NCI-H1694 (cell line): ENCODE data around the gene HMGN1.
A peak's percentile ranks its signal among the peaks of the same experiment; 100 is the strongest.

ENCODE experiments used
- DNase-seq: peaks from one replicate; lab custom pipeline; 2025; lab: John Stamatoyannopoulos, UW

The HMGN1 gene

DNA sequence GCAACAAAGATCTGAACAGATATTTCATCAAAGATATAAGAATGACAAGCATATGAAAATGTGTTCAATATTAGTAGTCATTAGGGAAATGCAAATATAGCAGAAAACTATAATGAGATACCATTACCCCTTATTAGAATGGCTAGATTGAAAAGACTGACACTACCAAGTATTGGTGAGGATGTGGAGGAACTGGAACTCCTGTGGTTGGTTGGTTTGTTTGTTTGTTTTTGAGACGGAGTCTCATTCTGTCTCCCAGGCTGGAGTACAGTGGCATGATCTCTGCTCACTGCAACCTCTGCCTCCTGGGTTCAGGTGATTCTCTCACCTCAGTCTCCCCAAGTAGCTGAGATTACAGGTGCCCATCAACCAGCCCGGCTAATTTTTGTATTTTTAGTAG lies 18.9 kb upstream of the HMGN1 start:
- no peak for DNase-seq

DNA sequence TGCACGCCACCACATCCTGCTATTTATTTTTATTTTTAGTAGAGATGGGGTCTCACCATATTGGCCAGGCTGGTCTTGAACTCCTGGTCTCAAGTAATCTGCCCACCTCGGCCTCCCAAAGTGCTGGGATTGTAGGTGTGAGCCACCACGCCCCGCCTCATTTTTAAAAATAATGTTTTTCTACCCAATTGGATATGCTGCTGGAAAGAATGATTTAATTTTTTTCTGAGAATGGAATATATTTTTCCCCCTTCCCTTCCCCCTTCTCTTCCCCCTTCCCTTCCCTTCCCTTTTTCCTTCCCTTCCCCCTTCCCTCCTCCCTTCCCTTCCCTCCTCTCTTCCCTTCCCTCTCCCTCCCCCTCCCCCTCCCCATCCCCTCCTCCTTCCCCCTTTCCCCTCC lies 17.7 kb upstream of the HMGN1 start:
- no peak for DNase-seq

DNA sequence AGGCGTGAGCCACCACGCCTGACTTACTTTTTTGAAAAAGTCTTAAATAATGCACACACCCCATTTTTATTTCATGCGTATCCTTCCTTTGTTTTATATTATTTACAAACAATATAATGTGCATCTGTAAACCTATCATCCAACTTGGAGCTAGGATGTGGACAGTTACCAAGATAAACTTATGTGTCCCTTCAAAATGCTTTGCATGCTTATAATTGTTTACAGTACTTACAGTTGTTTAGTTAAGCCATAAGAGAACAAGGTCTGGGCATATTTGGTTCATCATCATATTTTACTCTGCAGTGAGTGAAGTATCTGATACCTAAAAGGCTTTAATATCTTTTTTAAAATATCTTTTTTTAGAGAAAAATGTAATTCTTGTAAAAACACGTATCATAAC lies 16.1 kb upstream of the HMGN1 start:
- no peak for DNase-seq

DNA sequence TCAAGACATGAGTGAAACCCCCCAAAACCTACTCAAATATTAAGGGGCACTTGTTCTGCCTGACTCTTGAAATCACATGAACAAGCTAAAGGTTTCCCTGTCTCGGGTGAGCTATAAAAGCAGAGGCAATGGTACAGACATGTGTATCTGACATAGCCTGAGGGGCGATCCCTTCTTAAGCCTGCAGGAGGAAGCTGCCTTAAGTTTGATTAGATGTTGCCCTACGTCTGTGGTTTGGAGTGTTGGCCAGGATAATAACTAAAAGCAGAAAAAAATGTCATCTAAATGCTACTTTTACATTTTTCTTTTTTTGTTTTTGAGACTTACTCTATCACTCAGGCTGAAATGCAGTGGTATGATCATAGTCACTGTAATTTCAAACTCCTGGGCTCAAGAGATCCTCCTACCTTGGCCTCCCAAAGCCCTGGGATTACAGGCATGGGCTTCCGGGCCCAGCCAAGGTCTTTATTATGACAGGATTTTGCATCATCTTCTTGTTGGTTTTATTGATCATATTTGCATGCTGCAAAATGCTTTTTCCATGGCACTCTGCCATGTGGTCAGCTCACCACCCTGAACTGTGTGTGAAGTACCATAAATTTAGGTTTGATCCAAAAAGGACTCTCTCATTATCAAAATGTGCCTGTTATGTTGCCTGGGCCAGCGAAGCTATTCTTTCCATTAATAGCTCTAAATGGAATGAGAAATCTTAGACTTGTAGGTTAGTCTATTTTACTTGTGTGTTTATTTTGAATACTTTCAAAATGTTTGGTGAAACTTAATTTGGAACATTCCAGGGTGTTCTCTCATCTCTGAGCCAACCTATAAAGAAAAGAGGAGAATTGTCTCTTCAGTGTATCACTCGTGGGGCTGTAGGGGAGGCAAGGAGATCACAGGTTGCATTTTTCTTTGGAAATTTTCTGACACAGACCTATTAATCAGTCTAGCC lies 15.0 kb upstream of the HMGN1 start:
- DNase-seq = no peak

DNA sequence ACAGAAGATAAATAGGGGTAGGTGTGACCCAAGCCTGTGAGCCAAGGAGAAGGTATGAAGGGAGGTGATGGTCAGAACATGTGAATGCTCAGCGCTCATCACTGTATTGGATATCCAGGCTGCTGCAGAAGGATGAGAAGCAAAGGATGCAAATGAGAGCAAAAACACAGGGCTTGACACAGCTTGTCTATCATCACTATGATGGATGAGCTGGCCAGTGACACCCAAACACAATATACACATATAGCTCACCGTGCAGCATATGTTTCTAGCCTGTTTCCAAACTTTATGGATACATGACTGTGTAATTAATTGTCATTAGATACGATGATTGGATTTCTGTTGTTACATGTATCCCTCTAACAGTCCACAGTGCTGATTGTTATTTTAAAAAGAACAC lies 13.8 kb upstream of the HMGN1 start:
- DNase-seq = no peak

DNA sequence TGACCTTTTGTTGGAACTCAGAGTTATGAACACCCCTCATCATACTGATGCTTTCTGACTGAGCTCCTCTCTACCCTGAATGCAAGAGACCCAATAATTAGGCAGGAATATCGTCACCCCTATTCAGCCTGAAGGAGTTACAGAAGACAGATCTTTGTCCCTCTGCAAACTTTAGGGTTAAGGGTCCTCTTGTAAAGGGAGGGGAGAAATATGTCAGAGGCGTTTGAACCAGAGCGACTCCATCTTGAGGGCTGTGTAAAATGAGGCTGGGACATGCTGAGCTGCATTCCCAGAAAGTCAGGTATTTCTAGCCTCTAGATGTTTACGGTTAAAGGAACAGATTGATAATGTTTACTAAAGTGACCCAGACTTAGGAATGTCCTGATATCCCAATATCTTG lies 10.5 kb upstream of the HMGN1 start:
- DNase-seq = no peak

DNA sequence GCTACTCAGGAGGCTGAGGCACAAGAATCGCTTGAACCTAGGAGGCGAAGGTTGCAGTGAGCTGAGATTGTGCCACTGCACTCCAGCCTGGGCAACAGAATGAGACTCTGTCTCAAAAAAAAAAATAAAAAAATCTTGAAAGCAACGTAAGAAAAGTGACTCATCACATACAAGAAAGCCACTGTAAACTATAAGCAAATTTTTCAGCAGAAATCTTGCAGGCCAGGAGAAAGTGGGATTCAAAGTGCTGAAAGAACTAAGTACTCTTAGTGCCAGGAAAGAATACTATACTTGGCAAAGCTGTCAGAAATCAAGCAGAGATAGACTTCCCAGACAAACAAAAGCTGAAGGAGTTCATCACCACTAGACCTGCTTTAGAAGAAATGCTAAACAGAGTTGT lies 4.4 kb upstream of the HMGN1 start:
- DNase-seq = no peak

DNA sequence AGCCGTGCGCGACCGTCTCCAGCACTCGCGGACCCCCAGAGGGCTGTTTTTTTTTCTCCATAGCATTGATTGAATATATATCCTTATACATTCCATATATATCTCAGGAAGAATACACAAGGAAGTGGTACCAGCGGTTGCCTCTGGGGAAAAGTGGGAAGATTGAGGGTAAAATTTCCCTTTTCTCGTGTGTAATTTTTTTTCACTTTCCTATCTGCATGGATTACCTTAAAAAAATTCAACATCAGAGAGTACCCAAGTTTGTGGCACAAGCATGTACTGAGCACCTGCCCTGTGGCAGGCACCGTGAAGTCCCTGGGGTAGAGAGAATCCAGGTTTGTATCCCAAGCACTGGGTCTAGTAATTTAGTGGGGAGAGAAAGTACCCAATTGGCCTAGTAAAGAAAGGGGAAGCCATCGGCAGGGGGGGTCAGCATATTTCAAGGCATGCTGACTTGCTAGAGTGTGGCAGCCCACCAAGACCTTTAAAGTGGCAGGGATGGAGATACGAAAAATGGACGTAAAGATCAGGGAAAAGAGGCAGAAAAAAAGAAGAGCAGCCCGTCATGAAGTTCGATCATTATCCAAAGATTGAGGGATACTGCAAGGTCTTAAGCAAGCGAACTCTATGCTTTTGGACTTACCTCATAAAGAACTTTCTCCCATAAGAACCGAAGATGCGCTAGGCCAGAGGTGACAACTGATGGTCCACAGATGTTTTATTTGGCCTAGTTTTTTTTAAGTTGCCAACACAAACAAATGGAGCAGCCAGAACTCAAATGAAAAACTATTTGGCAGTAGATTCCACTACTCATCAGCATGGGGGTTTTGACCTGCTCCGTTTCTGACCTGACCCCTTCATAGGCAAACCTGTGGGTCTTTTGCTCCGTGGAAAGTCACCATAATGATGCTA lies 1.5 kb upstream of the HMGN1 start:
- no peak for DNase-seq

DNA sequence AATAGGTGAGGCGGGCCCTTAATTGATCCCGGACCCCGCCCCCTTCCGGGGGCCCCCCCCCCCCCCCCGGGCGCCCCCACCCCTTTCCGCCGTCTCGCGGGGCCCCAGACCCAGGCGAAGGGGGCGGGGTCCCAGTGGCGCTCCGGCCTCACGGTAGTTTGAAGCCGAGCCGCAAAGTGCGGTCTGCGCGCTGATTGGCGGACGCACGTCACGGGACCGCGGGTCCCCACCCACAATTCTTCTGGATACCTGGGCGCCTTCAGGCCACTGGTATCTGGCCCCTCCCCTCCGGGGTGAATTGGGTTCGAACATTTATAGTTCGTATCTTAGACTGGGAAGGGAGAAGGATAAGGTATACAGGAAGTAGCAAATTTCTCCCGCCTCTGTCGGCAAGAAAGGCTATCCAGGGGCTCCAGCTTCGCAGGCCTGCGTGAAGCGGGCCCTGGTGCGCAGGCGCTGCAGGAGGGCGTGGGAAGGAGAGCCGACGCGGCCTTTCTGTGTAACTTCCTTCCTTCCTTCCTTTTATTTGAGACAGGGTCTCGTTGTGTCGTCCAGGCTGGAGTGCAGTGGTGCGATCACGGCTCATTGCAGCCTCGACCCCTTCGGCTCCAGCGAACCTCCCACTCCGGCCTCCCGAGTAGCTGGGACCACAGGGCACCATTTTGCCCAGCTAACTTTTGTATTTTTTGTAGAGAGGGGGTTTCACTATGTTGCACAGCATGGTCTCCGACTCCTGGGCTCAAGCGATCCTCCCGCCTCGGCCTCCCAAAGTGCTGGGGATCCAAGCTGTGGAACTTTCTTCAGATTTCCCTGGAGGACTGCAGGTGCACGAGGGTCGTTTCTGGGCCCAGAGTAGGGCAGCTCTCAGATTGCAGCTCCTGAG lies 564 bp upstream of the HMGN1 start:
- peak; percentile 95 for DNase-seq

DNA sequence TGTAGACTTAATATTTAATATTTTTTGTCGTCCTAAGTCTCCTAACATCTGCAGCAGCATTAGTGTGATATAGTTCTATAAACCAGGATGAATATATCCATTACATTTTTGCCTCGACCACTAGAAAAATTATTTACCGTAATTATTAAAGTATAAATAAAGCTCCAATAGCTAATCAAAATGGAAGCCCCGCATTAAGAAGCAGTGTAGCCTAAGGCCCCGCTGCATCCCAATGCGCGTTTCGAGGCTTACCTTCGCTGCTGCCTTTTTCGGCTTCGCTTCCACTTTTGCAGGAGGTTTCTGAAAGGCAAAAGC lies 891 bp downstream of the HMGN1 start:
- DNase-seq = no peak

DNA sequence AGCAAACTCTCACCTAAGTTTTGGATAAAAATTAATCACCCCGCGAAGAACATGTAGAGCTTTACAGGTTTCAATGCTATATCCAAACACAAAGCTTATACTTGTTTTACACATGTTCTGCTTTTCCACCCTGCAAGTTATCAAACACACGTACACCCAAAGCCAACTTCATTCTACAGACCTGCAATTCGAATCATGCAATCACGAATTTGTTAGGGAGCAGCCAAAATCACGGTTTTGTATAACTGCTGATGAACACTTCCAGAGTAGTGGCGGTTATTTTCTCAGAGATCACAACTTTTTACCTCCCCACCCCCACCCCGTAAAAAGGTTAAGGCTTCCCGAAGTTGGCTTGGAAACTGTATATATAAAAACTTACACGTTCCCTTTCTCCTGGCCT lies 1.4 kb downstream of the HMGN1 start:
- no peak for DNase-seq

DNA sequence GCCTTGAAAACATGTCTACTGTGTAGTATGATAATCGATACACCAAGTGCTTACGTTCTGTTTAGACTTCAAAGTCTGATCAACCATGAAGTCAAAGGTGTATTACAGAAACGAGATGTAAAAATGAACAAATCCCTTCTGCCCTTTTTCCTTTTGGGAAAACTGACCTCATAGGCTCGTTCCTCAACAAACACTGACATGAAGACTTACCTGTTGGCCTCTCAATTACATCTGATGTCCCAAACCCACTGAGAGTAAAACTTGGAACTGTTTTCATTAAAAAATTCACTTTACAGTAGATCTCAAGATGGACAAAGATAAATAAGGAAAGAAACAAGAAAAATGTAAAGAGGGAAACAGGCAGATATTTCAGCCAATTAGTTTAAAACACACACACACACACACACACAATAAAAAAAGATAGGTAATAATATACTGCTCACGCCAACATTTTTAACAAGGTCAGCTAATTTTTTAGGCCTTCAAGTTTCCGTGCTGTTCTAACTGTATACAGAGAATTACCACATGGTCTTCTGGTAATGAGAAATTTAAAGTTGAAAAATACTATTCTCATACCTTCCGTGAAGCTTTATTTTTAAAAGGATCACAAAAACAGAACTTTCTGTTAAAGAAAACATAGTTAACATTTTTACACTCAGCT lies 2.1 kb downstream of the HMGN1 start:
- no peak for DNase-seq

DNA sequence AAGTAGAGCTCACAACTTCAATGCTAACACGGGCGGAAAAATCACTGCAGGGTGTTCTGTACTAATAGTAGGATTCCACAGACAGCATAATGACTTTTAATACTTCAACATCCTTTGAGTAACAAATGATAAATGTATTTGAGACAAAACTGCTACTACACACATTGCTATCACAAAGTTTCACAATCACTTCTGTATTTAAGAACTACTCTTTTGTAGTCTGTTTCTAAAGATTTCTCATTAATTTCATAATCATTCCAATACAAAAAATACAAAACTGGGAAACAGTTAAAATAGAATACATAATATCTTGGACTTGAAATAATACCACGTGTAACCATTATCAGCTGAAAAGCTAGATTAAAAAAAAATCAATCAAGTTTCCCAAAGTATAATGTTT lies 2.7 kb downstream of the HMGN1 start:
- no peak for DNase-seq

DNA sequence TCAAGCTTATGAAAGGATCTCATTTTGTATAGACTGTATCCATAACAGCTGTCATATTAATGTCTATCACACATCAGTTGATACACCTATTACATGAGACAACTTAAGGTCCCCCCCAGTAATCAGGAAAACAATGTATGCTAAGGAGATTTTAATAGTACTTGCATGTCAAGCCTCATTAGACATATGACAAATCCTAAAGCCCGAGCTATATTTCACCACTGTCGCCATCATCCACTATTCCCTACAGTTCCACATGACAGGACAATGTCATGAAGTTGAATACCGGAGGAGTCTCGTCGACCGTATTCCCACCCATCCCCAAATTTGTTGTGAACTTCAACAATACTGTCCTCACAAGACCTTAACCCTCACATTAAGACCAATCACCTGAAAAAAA lies 3.4 kb downstream of the HMGN1 start:
- DNase-seq = no peak

DNA sequence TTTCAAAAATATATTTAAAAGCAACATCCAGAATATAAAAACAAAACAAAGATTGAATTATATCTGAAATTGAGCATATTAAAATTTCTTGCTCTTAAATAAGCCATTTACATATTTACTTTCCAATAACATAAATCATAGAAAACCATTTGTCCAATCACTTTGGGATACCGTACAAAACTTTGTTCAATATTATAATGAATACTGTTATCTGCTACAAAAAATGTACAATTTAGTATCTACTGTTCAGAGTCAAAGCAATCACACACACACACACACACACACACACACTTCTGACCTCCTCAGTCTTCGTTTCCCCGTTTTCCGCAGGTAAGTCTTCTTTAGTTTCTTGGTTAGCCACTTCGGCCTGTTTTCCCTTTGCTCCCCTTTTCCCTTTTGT lies 4.0 kb downstream of the HMGN1 start:
- no peak for DNase-seq

DNA sequence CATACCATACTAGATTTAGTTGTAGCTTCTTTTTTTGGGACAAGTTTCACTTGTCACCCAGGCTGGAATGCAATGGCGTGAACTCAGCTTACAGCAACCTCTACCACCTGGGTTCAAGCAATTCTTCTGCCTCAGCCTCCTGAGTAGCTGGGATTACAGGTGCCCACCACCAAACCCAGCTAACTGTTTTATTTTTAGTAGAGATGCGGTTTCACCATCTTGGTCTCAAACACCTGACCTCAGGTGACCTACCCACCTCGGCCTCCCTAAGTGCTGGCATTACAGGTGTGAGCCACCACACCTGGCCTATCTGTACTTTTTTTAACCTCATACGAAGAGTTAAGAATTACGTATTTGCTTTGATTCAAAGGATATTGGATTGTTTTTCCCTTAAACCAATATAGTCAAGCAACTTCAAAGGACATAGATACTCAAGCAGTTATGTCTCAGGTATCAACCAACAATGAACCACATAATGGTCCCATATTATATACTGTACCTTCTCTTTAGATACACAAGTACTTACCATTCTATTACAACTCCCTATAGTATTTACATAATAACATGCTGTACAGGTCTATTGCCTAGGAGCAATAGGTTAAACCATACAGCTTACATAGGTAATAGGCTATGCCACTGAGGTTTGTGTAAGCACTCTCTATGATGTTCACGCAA lies 7.5 kb downstream of the HMGN1 start:
- no peak for DNase-seq

DNA sequence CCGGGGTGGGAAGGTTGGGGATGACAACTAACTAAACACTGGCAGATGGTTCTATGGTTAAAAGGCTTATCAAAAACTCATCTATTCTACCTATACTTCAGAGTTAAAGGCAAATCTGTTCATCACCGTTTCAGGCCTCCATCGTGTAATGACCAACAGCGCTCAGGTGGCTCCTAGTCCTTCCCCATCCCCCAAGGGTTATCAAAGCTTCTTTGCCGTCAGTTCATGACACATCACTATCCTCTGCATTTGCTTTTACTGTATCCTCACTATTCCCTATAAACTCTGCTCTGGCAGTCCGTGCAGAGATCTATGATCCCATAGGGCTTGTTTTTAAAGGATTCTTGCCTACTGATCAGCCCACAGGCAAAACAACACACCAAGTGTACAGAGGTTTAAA lies 8.2 kb downstream of the HMGN1 start:
- no peak for DNase-seq

DNA sequence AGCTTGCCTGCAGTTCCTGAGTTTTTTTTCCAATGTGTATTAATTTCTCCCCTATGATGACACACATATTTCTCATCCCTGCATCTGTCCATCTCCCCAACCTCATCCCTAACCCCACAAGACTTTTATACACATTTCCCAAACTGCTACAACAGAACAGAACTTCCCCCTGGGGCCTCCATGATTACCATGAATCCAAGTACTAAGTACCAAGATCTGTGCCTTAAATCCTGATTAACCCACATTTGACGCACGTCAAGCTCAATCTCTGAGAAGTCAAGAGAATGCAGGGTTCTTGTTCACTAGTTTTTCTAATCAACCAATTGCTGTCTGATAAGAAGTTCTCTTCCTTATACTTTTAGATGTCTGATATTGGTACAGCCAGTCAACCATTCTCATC lies 9.7 kb downstream of the HMGN1 start:
- DNase-seq = no peak

DNA sequence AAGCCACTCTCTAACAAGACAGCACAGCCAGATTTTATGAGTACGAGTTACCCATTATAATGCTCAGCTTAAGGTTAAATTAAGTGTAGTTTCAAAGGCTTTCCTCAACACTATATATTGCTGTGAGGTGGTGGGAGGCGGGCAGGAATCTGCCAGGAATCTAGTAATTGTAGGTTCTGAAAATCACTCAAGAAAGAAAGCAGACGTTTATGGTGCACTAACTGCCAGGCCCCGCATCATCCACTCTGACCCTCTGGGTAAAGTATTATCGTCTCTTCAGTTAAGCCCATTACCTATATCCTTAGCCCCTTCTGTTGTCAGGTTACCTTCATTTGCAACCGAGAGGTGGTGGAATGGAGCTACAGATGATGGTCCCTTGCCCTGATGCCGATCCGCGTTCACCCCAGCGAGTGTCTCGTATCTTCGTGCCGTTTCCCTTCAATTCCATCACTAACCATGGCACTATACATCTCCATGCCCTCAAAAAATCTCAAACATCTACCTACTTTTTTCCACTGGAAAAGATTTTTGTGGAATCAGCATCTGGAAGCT lies 12.4 kb downstream of the HMGN1 start:
- no peak for DNase-seq

DNA sequence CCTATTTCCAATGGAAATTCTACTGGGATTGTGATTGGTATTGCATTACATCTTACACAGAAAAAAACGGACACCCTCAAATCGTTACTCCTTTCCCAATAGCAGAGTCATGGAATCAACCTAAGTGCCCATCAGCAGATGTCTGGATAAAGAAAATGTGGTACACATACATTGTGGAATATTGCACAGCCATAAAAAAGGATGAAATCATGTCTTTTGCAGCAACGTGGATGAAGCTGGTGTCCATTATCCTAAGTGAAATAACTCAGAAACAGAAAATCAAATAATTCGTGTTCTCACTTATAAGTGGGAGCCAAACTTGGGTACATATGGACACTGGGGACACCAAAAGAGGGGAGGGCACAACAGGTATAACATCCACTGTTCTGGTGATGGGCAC lies 14.3 kb downstream of the HMGN1 start:
- DNase-seq = no peak

DNA sequence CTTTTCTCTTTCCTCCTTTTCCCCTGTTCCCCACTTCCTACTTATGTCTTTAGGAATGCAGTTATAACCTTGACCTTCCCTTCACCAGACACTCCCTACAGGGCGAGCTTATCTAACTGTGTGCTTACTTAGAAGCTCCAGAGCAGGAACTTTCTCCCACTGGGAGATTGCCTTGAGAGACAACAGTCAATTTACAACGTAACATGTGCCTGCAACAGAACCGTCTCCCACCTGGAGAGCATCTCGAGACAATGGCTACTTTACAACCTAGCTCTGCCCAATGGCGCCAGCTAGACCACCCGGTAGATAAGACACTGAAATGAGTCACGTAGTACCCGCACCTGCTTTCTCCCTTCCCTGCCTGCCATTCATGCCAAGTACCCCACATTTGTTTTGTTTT lies 16.7 kb downstream of the HMGN1 start:
- no peak for DNase-seq
